ENCODE data around the gene PANX2.

DNA sequence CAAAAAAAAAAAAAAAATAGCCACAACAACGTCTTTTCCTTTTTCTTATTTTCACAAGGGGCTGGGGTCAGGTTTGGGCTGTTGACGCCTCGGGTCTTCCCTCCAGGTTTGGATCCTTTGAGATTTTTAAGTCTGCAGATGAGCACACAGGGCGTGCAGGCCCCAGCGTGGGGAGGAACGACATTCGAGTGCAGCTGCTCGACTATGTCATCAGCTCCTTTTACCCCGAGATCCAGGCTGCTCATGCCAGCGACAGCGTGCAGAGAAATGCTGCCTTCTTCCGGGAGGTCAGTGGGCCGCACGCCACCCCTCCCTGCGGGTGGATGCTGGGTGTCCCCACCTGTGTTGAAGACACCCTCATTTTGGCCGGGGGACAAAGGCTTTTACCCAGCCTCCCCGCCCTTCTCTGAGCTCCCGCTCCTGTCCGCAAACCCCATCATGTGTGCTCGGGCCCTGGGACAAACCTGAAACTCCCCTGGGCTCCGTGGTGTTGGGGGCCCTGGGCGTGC is 38.0 kb downstream of the PANX2 start:
- TF ChIP-seq POLR2AphosphoS5 (IDR thresholded peaks at IDR 0.05; ENCODE audit: borderline replicate concordance, low read depth, low read length) (no peak), EZH2 (IDR thresholded peaks at IDR 0.05) (no peak)

Measured in SK-N-MC (cell line).